CD14-positive monocyte (primary cell): Measurements from ENCODE around the gene AHI1. TPM values are rescaled to one million over a fixed set of nuclear protein-coding genes. Genes with fewer than 3 reads are reported as not detected.

Source experiments
- DNase-seq, 3 donors: peaks; one replicate each; pipeline ENCODE4 v3.0.0-alpha.2; 2011 to 2022
- H2AFZ ChIP-seq: 2 replicates; pipeline ENCODE4 v1.6.0; 2012; ENCODE audit warnings: mild to moderate bottlenecking, low read depth, low read length, inconsistent platforms; ENCODE audit not compliant: insufficient read depth, poor library complexity, severe bottlenecking
- H3K27ac ChIP-seq, 2 donors: 1 replicate in 1 of 2; 2 replicates in 1 of 2; pipeline ENCODE4 v1.5.1; 2012 to 2013; ENCODE audit warnings: low read length in 2 of 2, control low read depth in 1 of 2, inconsistent platforms in 1 of 2, low read depth in 1 of 2, mild to moderate bottlenecking in 1 of 2
- H3K27me3 ChIP-seq, 2 donors: one replicate each; pipeline versions ENCODE4 v1.6.0 to v1.6.1; 2011 to 2013; ENCODE audit warnings: low read length in 2 of 2; ENCODE audit not compliant: control insufficient read depth in 2 of 2, insufficient read depth in 2 of 2
- H3K36me3 ChIP-seq, 2 donors: replicated peaks in 1 of 2; 1 replicate in 1 of 2; 2 replicates in 1 of 2; pipeline versions ENCODE4 v1.5.1 to v1.6.1; 2012 to 2013; ENCODE audit warnings: low read length in 2 of 2, control low read depth in 1 of 2, inconsistent platforms in 1 of 2, mild to moderate bottlenecking in 1 of 2; ENCODE audit not compliant: insufficient read depth in 2 of 2, control insufficient read depth in 1 of 2
- H3K4me1 ChIP-seq, 2 donors: 1 replicate in 1 of 2; 2 replicates in 1 of 2; pipeline versions ENCODE4 v1.5.1 to v1.6.1; 2012 to 2013; ENCODE audit warnings: low read length in 2 of 2, control low read depth in 1 of 2, inconsistent platforms in 1 of 2, mild to moderate bottlenecking in 1 of 2, moderate library complexity in 1 of 2; ENCODE audit not compliant: insufficient read depth in 2 of 2, control insufficient read depth in 1 of 2
- H3K4me2 ChIP-seq: replicated peaks from 2 replicates; pipeline ENCODE3; 2012; ENCODE audit warnings: low read length, moderate library complexity, mild to moderate bottlenecking; ENCODE audit not compliant: poor library complexity, severe bottlenecking; ENCODE audit errors: extremely low read depth
- H3K4me3 ChIP-seq, 3 experiments: fragments of 200-600 bp in 1 of 3; sonication (generic) in 1 of 3; replicated peaks in 1 of 3; 1 replicate in 2 of 3; 2 replicates in 1 of 3; pipeline ENCODE4 v1.5.1; 2011 to 2013; ENCODE audit warnings: low read length in 3 of 3, mild to moderate bottlenecking in 3 of 3, control low read depth in 2 of 3, low read depth in 2 of 3, inconsistent platforms in 1 of 3, moderate library complexity in 1 of 3
- H3K79me2 ChIP-seq: 2 replicates; pipeline ENCODE4 v1.6.0; 2012; ENCODE audit warnings: mild to moderate bottlenecking, control low read depth, inconsistent platforms, low read length, moderate library complexity; ENCODE audit not compliant: insufficient read depth
- H3K9ac ChIP-seq: 2 replicates; pipeline ENCODE4 v1.6.0; 2017; ENCODE audit warnings: low read length, mild to moderate bottlenecking; ENCODE audit not compliant: insufficient read depth, poor library complexity, severe bottlenecking
- H3K9me3 ChIP-seq, 2 donors: replicated peaks in 1 of 2; 1 replicate in 1 of 2; 2 replicates in 1 of 2; pipeline versions ENCODE4 v1.5.1 to v1.6.1; 2012 to 2013; ENCODE audit warnings: low read length in 2 of 2, control low read depth in 1 of 2; ENCODE audit not compliant: control insufficient read depth in 1 of 2, insufficient read depth in 1 of 2
- H4K20me1 ChIP-seq: 2 replicates; pipeline ENCODE4 v1.6.0; 2012; ENCODE audit warnings: mild to moderate bottlenecking, low read length, control low read depth, moderate library complexity; ENCODE audit not compliant: insufficient read depth
- H3K27ac Mint-ChIP-seq, 7 donors: one replicate each; pipeline ENCODE4 v1.8.0; 2020; ENCODE audit warnings: mild to moderate bottlenecking in 7 of 7, mixed read lengths in 7 of 7, moderate library complexity in 6 of 7, inconsistent platforms in 2 of 7
- H3K27me3 Mint-ChIP-seq, 3 donors: one replicate each; pipeline ENCODE4 v1.8.0; 2021 to 2022; ENCODE audit warnings: low read depth in 3 of 3, mild to moderate bottlenecking in 3 of 3, mixed read lengths in 3 of 3, moderate library complexity in 3 of 3, inconsistent platforms in 1 of 3
- H3K36me3 Mint-ChIP-seq, 2 donors: one replicate each; pipeline ENCODE4 v1.8.0; 2020; ENCODE audit warnings: mixed read lengths in 2 of 2, inconsistent platforms in 1 of 2, mild to moderate bottlenecking in 1 of 2
- H3K4me1 Mint-ChIP-seq: one replicate; pipeline ENCODE4 v1.8.0; 2020; ENCODE audit warnings: mild to moderate bottlenecking, mixed read lengths
- H3K4me3 Mint-ChIP-seq, 2 donors: one replicate each; pipeline ENCODE4 v1.8.0; 2020; ENCODE audit warnings: mild to moderate bottlenecking in 2 of 2, mixed read lengths in 2 of 2, moderate library complexity in 1 of 2
- H3K9me3 Mint-ChIP-seq, 7 donors: one replicate each; pipeline ENCODE4 v1.8.0; 2020 to 2022; ENCODE audit warnings: mixed read lengths in 7 of 7, mild to moderate bottlenecking in 6 of 7, moderate library complexity in 6 of 7, inconsistent platforms in 2 of 7
- WGBS: methylation state at CpG from one replicate; pipeline ENCODE4 v1.1.5; 2013; ENCODE audit warnings: missing lambda C conversion rate; ENCODE audit not compliant: insufficient coverage; 5-methylcytosine and 5-hydroxymethylcytosine counted together
- intact Hi-C, 2 donors: fragments of 100-400 bp; cut with micrococcal nuclease; formaldehyde crosslinking; loops; one replicate each; pipeline versions ENCODE4 v1.15.0 to v1.15.1; 2023
- polyA plus RNA-seq, 3 donors: library from polyadenylated mRNA; depleted of rRNA in 1 of 3; unstranded in 2 of 3; stranded (reverse) in 1 of 3; fragments of 300-500 nt in 2 of 3; fragments of >200 nt in 1 of 3; fragmentation: Illumina TruSeq in 2 of 3; gene quantifications; 1 replicate in 2 of 3; 2 replicates in 1 of 3; pipeline ENCODE4 v1.2.3, GENCODE V29; 2012 to 2021
- TF ChIP-seq, protein P1 (sequence below): fragments of 200-600 bp; IDR thresholded peaks from one replicate; pipeline ENCODE4 v1.8.0; 2022; ENCODE audit warnings: antibody characterized with exemption, mild to moderate bottlenecking

Gene AHI1
- polyA plus RNA-seq, 3 donors, result 0.91 to 2.8 (median 1.4) TPM

DNA sequence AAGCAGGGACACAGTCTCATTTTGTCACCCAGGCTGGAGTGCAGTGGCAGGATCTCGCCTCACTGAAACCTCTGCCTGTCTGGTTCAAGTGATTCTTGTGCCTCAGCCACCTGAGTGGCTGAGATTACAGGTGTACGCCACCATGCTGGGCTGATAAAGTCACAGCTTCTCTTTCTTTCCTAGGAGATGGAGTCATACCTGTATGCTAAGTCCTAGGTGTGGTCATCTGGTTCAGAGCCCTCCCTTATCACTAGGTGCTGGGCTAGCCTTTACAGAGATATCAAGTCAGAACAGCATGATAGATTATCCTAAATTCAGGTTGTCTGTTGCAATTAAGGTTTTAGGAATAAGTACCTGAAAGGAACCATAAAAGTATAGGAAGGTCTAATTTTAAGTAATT is 86.7 kb downstream of the AHI1 start:
- 100% methylated on average over 1 of the region's 2 CpGs for WGBS
- H3K4me2 ChIP-seq, result no peak overlapping the region
- H3K36me3 ChIP-seq, result no peaks in the 10 kb centered on the region
- H3K9ac ChIP-seq, result no peak overlapping the region
- Mint-ChIP-seq H3K4me3 (no peak overlapping the region), H3K27ac (no peak overlapping the region), H3K36me3 (no peaks in the 10 kb centered on the region), H3K4me1 (peaks cover 4% of the 10 kb centered on the region), H3K9me3 (no peaks in the 10 kb centered on the region), H3K27me3 (no peaks in the 10 kb centered on the region)
- H3K79me2 ChIP-seq, result no peaks in the 10 kb centered on the region
- H2AFZ ChIP-seq, result no peak overlapping the region
- intact Hi-C loops, result loop anchor here in 1 of 2 donors (10.0 kb wide), 1 partner anchor 266 kb away; no protein-coding TSS in a partner anchor
- DNase-seq, result no peak
- no peaks in the 10 kb centered on the region for H3K4me1 ChIP-seq
- H3K4me3 ChIP-seq, result no peak overlapping the region
- no peaks in the 10 kb centered on the region for H4K20me1 ChIP-seq
- H3K9me3 ChIP-seq, result no peaks in the 10 kb centered on the region
- no peaks in the 10 kb centered on the region for H3K27me3 ChIP-seq
- no peak overlapping the region for H3K27ac ChIP-seq
- TF ChIP-seq, protein P1, sequence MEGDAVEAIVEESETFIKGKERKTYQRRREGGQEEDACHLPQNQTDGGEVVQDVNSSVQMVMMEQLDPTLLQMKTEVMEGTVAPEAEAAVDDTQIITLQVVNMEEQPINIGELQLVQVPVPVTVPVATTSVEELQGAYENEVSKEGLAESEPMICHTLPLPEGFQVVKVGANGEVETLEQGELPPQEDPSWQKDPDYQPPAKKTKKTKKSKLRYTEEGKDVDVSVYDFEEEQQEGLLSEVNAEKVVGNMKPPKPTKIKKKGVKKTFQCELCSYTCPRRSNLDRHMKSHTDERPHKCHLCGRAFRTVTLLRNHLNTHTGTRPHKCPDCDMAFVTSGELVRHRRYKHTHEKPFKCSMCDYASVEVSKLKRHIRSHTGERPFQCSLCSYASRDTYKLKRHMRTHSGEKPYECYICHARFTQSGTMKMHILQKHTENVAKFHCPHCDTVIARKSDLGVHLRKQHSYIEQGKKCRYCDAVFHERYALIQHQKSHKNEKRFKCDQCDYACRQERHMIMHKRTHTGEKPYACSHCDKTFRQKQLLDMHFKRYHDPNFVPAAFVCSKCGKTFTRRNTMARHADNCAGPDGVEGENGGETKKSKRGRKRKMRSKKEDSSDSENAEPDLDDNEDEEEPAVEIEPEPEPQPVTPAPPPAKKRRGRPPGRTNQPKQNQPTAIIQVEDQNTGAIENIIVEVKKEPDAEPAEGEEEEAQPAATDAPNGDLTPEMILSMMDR, result no peak

DNA sequence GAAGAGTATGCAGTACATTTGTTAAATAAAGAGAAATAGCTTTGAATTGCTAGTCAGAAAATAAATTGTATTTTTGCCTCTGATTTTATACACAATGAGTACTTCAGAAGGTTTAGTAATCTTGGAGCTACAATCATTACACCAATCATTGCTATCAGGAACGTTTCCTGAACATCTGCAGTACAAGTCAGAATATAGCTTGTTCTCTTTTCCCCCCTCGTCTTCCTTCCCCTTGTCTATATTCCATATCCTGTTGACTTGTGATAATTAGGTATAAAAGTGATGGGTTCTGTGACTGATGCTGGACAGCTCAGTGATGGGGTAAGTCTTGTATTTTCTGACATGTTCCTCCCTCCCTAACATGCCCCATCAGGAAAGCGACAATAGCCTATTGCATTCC is 94.0 kb downstream of the AHI1 start:
- Histone ChIP-seq H3K27ac (no peak overlapping the region), H3K27me3 (no peaks in the 10 kb centered on the region), H3K36me3 (no peaks in the 10 kb centered on the region), H3K9ac (no peak overlapping the region), H3K4me3 (no peak overlapping the region), H3K4me1 (peaks cover 6 to 8% of the 10 kb centered on the region in 2 donors), H2AFZ (no peak overlapping the region), H4K20me1 (no peaks in the 10 kb centered on the region), H3K79me2 (no peaks in the 10 kb centered on the region), H3K4me2 (no peak overlapping the region), H3K9me3 (no peaks in the 10 kb centered on the region)
- TF ChIP-seq, protein P1, result no peak
- H3K9me3 Mint-ChIP-seq, result peaks cover 0 to 3% (median 2%) of the 10 kb centered on the region in 7 donors
- H3K27ac Mint-ChIP-seq, result peak overlapping the region in 1 of 7 donors; percentile 57
- no peaks in the 10 kb centered on the region for H3K27me3 Mint-ChIP-seq
- H3K36me3 Mint-ChIP-seq, result peaks cover 3 to 4% of the 10 kb centered on the region in 2 donors
- no peak for DNase-seq
- WGBS, result no CpG with 5 or more reads among the region's 3 CpGs
- intact Hi-C loops, result no loop called here
- H3K4me3 Mint-ChIP-seq, result no peak overlapping the region
- H3K4me1 Mint-ChIP-seq, result peaks cover 21% of the 10 kb centered on the region
